Liver (tissue), 9 donors: Measurements from ENCODE around the gene PTH1R. TPM values are rescaled to one million over a fixed set of nuclear protein-coding genes. Genes with fewer than 3 reads are reported as not detected.
A peak's percentile ranks its signal among the peaks of the same experiment; 100 is the strongest.

Experiments used
- DNase-seq: peaks from one replicate; pipeline ENCODE4 v3.0.0-alpha.2; 2017; ENCODE audit warnings: low spot score
- H3K27ac ChIP-seq, 2 donors: one replicate each; pipeline ENCODE4 v1.7.0; 2013; ENCODE audit warnings: inconsistent platforms in 2 of 2, low read length in 2 of 2, control low read depth in 1 of 2, low read depth in 1 of 2, mild to moderate bottlenecking in 1 of 2
- H3K27me3 ChIP-seq, 4 donors: one replicate each; pipeline versions ENCODE4 v1.6.1 to v1.7.0; 2013; ENCODE audit warnings: low read length in 3 of 4, inconsistent platforms in 1 of 4, mild to moderate bottlenecking in 1 of 4, moderate library complexity in 1 of 4; ENCODE audit not compliant: control insufficient read depth in 4 of 4, insufficient read depth in 4 of 4
- H3K36me3 ChIP-seq, 4 donors: one replicate each; pipeline versions ENCODE4 v1.6.1 to v1.7.0; 2013; ENCODE audit warnings: low read length in 3 of 4, mild to moderate bottlenecking in 3 of 4, low read depth in 1 of 4, moderate library complexity in 1 of 4; ENCODE audit not compliant: control insufficient read depth in 4 of 4, insufficient read depth in 3 of 4
- H3K4me1 ChIP-seq, 4 donors: one replicate each; pipeline versions ENCODE4 v1.6.1 to v1.7.0; 2013; ENCODE audit warnings: low read length in 3 of 4, mild to moderate bottlenecking in 3 of 4, moderate library complexity in 1 of 4; ENCODE audit not compliant: control insufficient read depth in 4 of 4, insufficient read depth in 4 of 4
- H3K4me3 ChIP-seq, 3 donors: one replicate each; pipeline versions ENCODE4 v1.6.1 to v1.7.0; 2013; ENCODE audit warnings: low read length in 3 of 3, control low read depth in 1 of 3, low read depth in 1 of 3, mild to moderate bottlenecking in 1 of 3
- H3K9ac ChIP-seq, 2 donors: one replicate each; pipeline ENCODE4 v1.7.0; 2013; ENCODE audit warnings: low read length in 2 of 2, mild to moderate bottlenecking in 2 of 2, moderate library complexity in 2 of 2, control low read depth in 1 of 2, low read depth in 1 of 2
- H3K9me3 ChIP-seq, 4 donors: one replicate each; pipeline versions ENCODE4 v1.6.1 to v1.7.0; 2013; ENCODE audit warnings: low read length in 3 of 4; ENCODE audit not compliant: control insufficient read depth in 4 of 4
- EGR1 ChIP-seq, 2 donors: IDR thresholded peaks; 2 replicates each; pipeline ENCODE4 v1.6.1; 2016 to 2018; ENCODE audit warnings: antibody characterized with exemption in 2 of 2, low read depth in 2 of 2
- FOXA1 ChIP-seq: IDR thresholded peaks from 2 replicates; pipeline ENCODE4 v1.6.1; 2016; ENCODE audit warnings: antibody characterized with exemption
- FOXA2 ChIP-seq: IDR thresholded peaks from 2 replicates; pipeline ENCODE4 v1.6.1; 2016; ENCODE audit warnings: antibody characterized with exemption
- GABPA ChIP-seq, 2 donors: IDR thresholded peaks in 1 of 2; conservative IDR thresholded peaks in 1 of 2; 2 replicates each; pipeline ENCODE4 v1.6.1; 2016; ENCODE audit warnings: antibody characterized with exemption in 2 of 2, mild to moderate bottlenecking in 1 of 2, moderate library complexity in 1 of 2
- HNF4G ChIP-seq: IDR thresholded peaks from 2 replicates; pipeline ENCODE4 v1.6.1; 2016; ENCODE audit warnings: antibody characterized with exemption
- JUND ChIP-seq, 2 donors: IDR thresholded peaks; 2 replicates each; pipeline ENCODE4 v1.6.1; 2016; ENCODE audit warnings: antibody characterized with exemption in 2 of 2
- NR2F2 ChIP-seq: IDR thresholded peaks from 2 replicates; pipeline ENCODE4 v1.6.1; 2016; ENCODE audit warnings: antibody characterized with exemption
- SP1 ChIP-seq: IDR thresholded peaks from 2 replicates; pipeline ENCODE4 v1.6.1; 2018; ENCODE audit warnings: antibody characterized with exemption, mild to moderate bottlenecking
- TAF1 ChIP-seq: conservative IDR thresholded peaks from 2 replicates; pipeline ENCODE4 v1.6.1; 2016; ENCODE audit warnings: antibody characterized with exemption, mild to moderate bottlenecking
- YY1 ChIP-seq: IDR thresholded peaks from 2 replicates; pipeline ENCODE4 v1.6.1; 2016; ENCODE audit warnings: antibody characterized with exemption, mild to moderate bottlenecking
- WGBS: extraction: QIAGEN DNeasy Blood & Tissue Kit; methylation state at CpG from one replicate; pipeline ENCODE4 v1.1.7; 2013; 5-methylcytosine and 5-hydroxymethylcytosine counted together
- polyA plus RNA-seq, 2 donors: library from polyadenylated mRNA; stranded (reverse) in 1 of 2; unstranded in 1 of 2; fragments of 200-250 nt in 1 of 2; fragments of >200 nt in 1 of 2; fragmentation: Nextera tagmentation in 1 of 2; extraction: Ambion mirVana in 1 of 2; gene quantifications; one replicate each; pipeline versions ENCODE4 v1.2.1 to v1.2.3, GENCODE V29; 2013 to 2015
- total RNA-seq, 2 donors: library from RNA; depleted of rRNA; stranded (reverse); fragments of >200 nt; gene quantifications; one replicate each; pipeline ENCODE4 v1.2.3, GENCODE V29; 2014
- TF ChIP-seq, protein P1 (sequence below): IDR thresholded peaks from 2 replicates; pipeline ENCODE4 v1.6.1; 2016; ENCODE audit warnings: antibody characterized with exemption
- TF ChIP-seq, protein P2 (sequence below): IDR thresholded peaks from 2 replicates; pipeline ENCODE4 v1.6.1; 2016; ENCODE audit warnings: antibody characterized with exemption
- TF ChIP-seq, protein P3 (sequence below): IDR thresholded peaks from 2 replicates; pipeline ENCODE4 v1.6.1; 2016; ENCODE audit warnings: antibody characterized with exemption
- donor health status: healthy.
- donor health status: healthy.
- donor health status: healthy.
- donor health status: healthy.
- donor health status: healthy.

PTH1R gene
- total RNA-seq (10 to 100 TPM in 1 of 2 donors, 1 to 10 TPM in 1; 7.2 to 28.4 TPM), polyA plus RNA-seq (10 to 100 TPM; 19.8 to 27.4 TPM)

DNA sequence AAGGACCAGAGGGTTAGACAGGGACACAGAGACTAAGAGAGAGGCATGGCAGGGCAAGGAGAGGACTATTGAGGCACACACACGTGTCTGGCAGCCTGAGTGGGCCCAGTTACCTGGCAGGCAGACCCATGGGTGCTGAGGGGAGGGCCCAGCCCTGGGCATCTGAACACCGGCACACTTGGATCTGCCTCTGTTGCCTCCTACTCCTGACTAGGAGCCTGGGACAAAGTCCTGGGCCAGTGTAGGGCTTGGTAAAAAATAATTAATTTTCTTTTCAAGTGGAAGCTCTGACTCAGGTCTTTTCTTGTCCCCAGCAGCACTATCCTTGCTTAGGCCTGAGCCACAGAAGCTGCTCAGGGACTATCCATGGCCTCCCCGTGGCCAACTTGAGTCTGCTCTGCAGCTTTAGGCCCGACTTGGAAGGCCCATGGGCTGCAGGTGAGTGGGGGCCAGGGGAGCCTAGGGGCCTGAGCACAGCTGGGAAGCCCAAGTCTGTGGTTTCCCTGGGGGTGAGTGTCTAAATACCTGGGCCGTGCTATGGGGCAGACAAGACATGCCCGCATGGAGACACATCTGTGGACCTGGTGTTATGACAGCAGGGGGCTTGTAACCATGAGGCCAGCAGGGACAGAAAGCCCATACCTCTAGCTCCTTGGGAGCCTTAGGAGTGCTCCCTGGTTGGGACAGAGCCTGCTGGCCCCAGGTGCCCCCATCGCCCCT is at the start of gene PTH1R:
TSS of gene PTH1R (plus strand) at position 316 of the 720 bp plus-strand sequence. CDS start 5,839 bp downstream, outside the sequence.
- TF ChIP-seq, protein P1, sequence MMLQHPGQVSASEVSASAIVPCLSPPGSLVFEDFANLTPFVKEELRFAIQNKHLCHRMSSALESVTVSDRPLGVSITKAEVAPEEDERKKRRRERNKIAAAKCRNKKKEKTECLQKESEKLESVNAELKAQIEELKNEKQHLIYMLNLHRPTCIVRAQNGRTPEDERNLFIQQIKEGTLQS: no peak
- Histone ChIP-seq H3K9me3 (no peaks in the 10 kb centered on the region), H3K36me3 (no peaks in the 10 kb centered on the region), H3K9ac (no peak within 1 kb of the TSS), H3K4me3 (no peak within 1 kb of the TSS), H3K4me1 (peaks cover 0 to 4% (median 3%) of the 10 kb centered on the region in 4 donors), H3K27ac (peak within 1 kb of the TSS; percentile 18 to 25), H3K27me3 (peaks cover 0 to 8% (median 0%) of the 10 kb centered on the region in 4 donors)
- no peak for DNase-seq
- 82% methylated on average over 7 of the region's 7 CpGs for WGBS

DNA sequence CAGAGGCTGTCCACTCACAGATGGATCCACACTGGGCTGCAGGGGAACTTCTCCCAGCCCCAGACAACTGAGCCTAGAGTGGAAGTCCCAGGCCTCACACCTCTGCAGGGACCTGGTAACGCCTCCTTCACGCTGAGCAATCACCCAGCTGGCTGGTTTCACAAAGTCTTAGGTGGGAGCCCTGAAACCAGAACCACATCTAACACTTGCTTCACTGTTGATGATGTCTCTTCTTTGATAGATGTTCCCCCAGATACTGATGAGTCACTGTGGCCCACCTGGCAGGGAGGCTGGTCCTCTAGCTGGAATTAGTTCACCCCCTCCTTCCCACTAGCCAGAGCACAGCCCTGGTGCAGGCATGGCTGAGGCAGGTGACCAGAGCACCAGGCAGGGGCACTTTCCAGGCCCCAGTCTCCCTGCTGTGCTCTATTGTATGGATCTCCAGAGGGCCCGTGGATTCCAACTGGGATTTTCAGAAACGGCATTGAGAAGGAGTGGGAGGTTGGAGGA is 47.8 kb upstream of the PTH1R start:
- Histone ChIP-seq H3K4me1 (no peaks in the 10 kb centered on the region), H3K27me3 (no peaks in the 10 kb centered on the region), H3K9ac (no peak overlapping the region), H3K36me3 (no peaks in the 10 kb centered on the region), H3K9me3 (no peaks in the 10 kb centered on the region), H3K27ac (no peak overlapping the region), H3K4me3 (no peak overlapping the region)
- WGBS: 89% methylated on average over 4 of the region's 4 CpGs
- no peak for DNase-seq
- no peak for TF ChIP-seq TAF1
- TF ChIP-seq, protein P2, sequence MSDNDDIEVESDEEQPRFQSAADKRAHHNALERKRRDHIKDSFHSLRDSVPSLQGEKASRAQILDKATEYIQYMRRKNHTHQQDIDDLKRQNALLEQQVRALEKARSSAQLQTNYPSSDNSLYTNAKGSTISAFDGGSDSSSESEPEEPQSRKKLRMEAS: no peak

DNA sequence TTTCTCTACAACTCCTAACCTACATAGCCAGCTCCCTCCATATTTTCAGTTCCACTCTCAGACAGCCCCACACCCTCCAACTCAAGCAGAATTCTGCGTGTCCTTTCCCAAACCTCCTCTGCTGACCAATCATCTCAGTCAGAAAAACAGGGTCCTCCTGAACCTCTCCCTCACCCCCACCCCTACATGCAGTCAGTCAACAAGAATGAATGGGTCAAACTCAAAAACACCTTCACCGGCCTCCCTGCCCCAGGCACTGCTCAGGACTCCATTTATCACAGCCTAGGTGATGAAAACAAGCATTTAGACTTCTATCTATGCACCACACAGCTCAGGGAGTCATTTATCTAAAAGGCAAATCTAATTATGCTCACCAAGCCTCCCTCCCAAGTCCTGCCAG is 46.7 kb upstream of the PTH1R start:
- Histone ChIP-seq H3K4me1 (no peaks in the 10 kb centered on the region), H3K27ac (no peak overlapping the region), H3K36me3 (no peaks in the 10 kb centered on the region), H3K9ac (no peak overlapping the region), H3K4me3 (no peak overlapping the region), H3K27me3 (no peaks in the 10 kb centered on the region), H3K9me3 (no peaks in the 10 kb centered on the region)
- TF ChIP-seq YY1 (no peak), FOXA1 (no peak), SP1 (no peak), GABPA (IDR thresholded peaks at IDR 0.05 in 1 of 2, conservative IDR thresholded peaks at IDR 0.05 in 1 of 2) (no peak), JUND (IDR thresholded peaks at IDR 0.05) (no peak), NR2F2 (no peak), HNF4G (no peak), FOXA2 (no peak), EGR1 (IDR thresholded peaks at IDR 0.05; ENCODE audit: low read depth in 2 of 2) (no peak)
- TF ChIP-seq, protein P1: no peak
- TF ChIP-seq, protein P3, sequence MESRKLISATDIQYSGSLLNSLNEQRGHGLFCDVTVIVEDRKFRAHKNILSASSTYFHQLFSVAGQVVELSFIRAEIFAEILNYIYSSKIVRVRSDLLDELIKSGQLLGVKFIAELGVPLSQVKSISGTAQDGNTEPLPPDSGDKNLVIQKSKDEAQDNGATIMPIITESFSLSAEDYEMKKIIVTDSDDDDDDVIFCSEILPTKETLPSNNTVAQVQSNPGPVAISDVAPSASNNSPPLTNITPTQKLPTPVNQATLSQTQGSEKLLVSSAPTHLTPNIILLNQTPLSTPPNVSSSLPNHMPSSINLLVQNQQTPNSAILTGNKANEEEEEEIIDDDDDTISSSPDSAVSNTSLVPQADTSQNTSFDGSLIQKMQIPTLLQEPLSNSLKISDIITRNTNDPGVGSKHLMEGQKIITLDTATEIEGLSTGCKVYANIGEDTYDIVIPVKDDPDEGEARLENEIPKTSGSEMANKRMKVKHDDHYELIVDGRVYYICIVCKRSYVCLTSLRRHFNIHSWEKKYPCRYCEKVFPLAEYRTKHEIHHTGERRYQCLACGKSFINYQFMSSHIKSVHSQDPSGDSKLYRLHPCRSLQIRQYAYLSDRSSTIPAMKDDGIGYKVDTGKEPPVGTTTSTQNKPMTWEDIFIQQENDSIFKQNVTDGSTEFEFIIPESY: no peak
- 89% methylated on average over 2 of the region's 2 CpGs for WGBS
- no peak for DNase-seq
